ENCODE data around the gene ZFP36L1. TPM values are rescaled to one million over a fixed set of nuclear protein-coding genes. Genes with fewer than 3 reads are reported as not detected.

ZFP36L1 gene
- total RNA-seq, 1 donor, result 46.7 TPM

DNA sequence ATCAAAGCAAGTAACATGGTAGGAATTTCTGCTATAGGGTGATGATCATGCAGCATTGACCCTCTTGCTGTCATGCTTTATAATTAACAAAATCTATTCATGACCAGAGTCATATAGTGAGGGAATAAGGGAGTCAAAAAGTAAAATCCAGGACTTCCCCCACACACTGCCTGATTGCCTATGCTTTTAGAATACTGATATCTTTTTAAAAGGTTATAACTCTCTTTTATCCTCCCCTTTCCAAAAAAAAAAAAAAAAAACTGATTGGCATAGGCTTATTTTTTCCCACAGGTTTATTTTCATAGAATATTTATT is 51.4 kb downstream of the ZFP36L1 start:
- no peak for DNase-seq (ENCODE audit: insufficient read length, low spot score, missing footprints)
- Histone ChIP-seq H3K4me2 (ENCODE audit: insufficient read depth, low read length) (no peak overlapping the region), H4K20me1 (ENCODE audit: insufficient read depth, low read length) (no peaks in the 10 kb centered on the region), H3K36me3 (ENCODE audit: insufficient read depth, low read length) (no peaks in the 10 kb centered on the region), H3K79me2 (ENCODE audit: insufficient read depth, low read length) (no peaks in the 10 kb centered on the region), H3K9me3 (ENCODE audit: low read depth, low read length) (peaks cover 2% of the 10 kb centered on the region), H3K4me3 (ENCODE audit: insufficient read depth, low read length) (no peak overlapping the region), H2AFZ (ENCODE audit: low read length) (no peak overlapping the region), H3K4me1 (ENCODE audit: insufficient read depth, low read length) (no peaks in the 10 kb centered on the region), H3K27ac (ENCODE audit: low read depth, low read length) (no peak overlapping the region), H3K27me3 (ENCODE audit: insufficient read depth, low read length) (no peaks in the 10 kb centered on the region)
- TF ChIP-seq CTCF (IDR thresholded peaks at IDR 0.05; ENCODE audit: extremely low read depth, low read depth, low read length), result no peak

- Histone ChIP-seq H3K4me2 (ENCODE audit: insufficient read depth, low read length) (no peak overlapping the region), H3K4me3 (ENCODE audit: insufficient read depth, low read length) (no peak overlapping the region)
Measured at GRCh38 chr14:68740788-68741476, 51.9 kb downstream of the ZFP36L1 start.

DNA sequence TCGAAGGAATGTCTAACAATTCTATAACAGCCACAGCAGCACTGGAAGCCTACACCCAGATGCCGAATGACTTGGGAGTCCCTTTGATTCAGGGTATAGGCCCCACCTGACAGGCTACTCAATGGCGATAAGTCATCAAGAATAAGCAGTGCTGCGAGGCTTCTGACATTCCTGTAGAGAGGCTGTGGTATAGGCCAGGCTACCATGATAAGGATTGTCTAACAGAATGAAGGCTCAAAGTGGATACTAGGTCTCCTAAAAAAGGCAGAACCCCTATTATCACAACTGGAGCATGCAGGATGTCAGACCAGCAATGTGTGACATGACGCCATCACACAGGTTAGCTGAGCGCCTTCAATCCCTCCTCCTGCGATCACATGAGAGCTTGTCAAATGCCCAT is 53.2 kb downstream of the ZFP36L1 start:
- H2AFZ ChIP-seq (ENCODE audit: low read length), result no peak overlapping the region
- H3K27me3 ChIP-seq (ENCODE audit: insufficient read depth, low read length), result no peaks in the 10 kb centered on the region
- H3K27ac ChIP-seq (ENCODE audit: low read depth, low read length), result no peak overlapping the region
- no peak for TF ChIP-seq CTCF (IDR thresholded peaks at IDR 0.05; ENCODE audit: extremely low read depth, low read depth, low read length)
- H3K4me2 ChIP-seq (ENCODE audit: insufficient read depth, low read length), result no peak overlapping the region
- no peaks in the 10 kb centered on the region for H3K4me1 ChIP-seq (ENCODE audit: insufficient read depth, low read length)
- DNase-seq (ENCODE audit: insufficient read length, low spot score, missing footprints), result no peak
- H3K79me2 ChIP-seq (ENCODE audit: insufficient read depth, low read length), result no peaks in the 10 kb centered on the region
- H3K9me3 ChIP-seq (ENCODE audit: low read depth, low read length), result peaks cover 2% of the 10 kb centered on the region
- no peaks in the 10 kb centered on the region for H4K20me1 ChIP-seq (ENCODE audit: insufficient read depth, low read length)
- no peak overlapping the region for H3K4me3 ChIP-seq (ENCODE audit: insufficient read depth, low read length)
- H3K36me3 ChIP-seq (ENCODE audit: insufficient read depth, low read length), result no peaks in the 10 kb centered on the region

More at GRCh38 chr14:68740788-68741476, 51.9 kb downstream of the ZFP36L1 start:
- H3K9me3 ChIP-seq (ENCODE audit: low read depth, low read length), result peaks cover 2% of the 10 kb centered on the region
- TF ChIP-seq CTCF (IDR thresholded peaks at IDR 0.05; ENCODE audit: extremely low read depth, low read depth, low read length), result no peak
- no peak for DNase-seq (ENCODE audit: insufficient read length, low spot score, missing footprints)
- no peaks in the 10 kb centered on the region for H3K36me3 ChIP-seq (ENCODE audit: insufficient read depth, low read length)
- H3K27ac ChIP-seq (ENCODE audit: low read depth, low read length), result no peak overlapping the region
- H4K20me1 ChIP-seq (ENCODE audit: insufficient read depth, low read length), result no peaks in the 10 kb centered on the region
- H3K27me3 ChIP-seq (ENCODE audit: insufficient read depth, low read length), result no peaks in the 10 kb centered on the region
- no peak overlapping the region for H2AFZ ChIP-seq (ENCODE audit: low read length)
- H3K4me1 ChIP-seq (ENCODE audit: insufficient read depth, low read length), result no peaks in the 10 kb centered on the region
- no peaks in the 10 kb centered on the region for H3K79me2 ChIP-seq (ENCODE audit: insufficient read depth, low read length)

DNA sequence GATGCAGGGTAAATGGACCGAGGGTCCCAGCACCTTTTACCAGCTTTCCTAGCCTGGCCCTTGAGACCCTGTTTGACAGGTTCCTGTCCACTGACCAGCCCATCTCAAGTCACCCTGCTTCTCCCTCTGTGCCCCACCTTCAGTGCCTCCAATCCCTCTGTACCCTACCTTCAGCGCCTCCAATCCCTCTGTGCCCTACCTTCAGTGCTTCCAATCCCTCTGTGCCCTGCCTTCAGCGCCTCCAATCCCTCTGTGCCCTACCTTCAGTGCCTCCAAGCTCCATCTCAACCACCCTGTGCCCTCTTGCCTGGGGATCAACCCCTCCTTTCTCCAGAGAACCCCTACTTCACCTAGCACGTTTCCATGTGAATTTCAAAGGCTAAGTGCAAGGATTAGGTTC is 54.3 kb downstream of the ZFP36L1 start:
- H3K4me2 ChIP-seq (ENCODE audit: insufficient read depth, low read length), result no peak overlapping the region
- H3K79me2 ChIP-seq (ENCODE audit: insufficient read depth, low read length), result no peaks in the 10 kb centered on the region
- H3K27me3 ChIP-seq (ENCODE audit: insufficient read depth, low read length), result no peaks in the 10 kb centered on the region
- no peaks in the 10 kb centered on the region for H4K20me1 ChIP-seq (ENCODE audit: insufficient read depth, low read length)
- H2AFZ ChIP-seq (ENCODE audit: low read length), result no peak overlapping the region
- no peak overlapping the region for H3K27ac ChIP-seq (ENCODE audit: low read depth, low read length)
- no peaks in the 10 kb centered on the region for H3K36me3 ChIP-seq (ENCODE audit: insufficient read depth, low read length)
- peaks cover 2% of the 10 kb centered on the region for H3K9me3 ChIP-seq (ENCODE audit: low read depth, low read length)
- no peak overlapping the region for H3K4me3 ChIP-seq (ENCODE audit: insufficient read depth, low read length)
- TF ChIP-seq CTCF (IDR thresholded peaks at IDR 0.05; ENCODE audit: extremely low read depth, low read depth, low read length), result no peak
- H3K4me1 ChIP-seq (ENCODE audit: insufficient read depth, low read length), result no peaks in the 10 kb centered on the region
- DNase-seq (ENCODE audit: insufficient read length, low spot score, missing footprints), result no peak

Other genes with a start within 250 kb of the ZFP36L1 start
- gene ACTN1, start 186.2 kb upstream of the ZFP36L1 start, total RNA-seq, result 444 and 447 TPM in 2 replicates

Measured in osteoblast (primary cell).